A172 (cell line): ENCODE results near the gene ZNF784. TPM values are rescaled to one million over a fixed set of nuclear protein-coding genes. Genes with fewer than 3 reads are reported as not detected.

Source experiments
- DNase-seq: peaks from one replicate; pipeline ENCODE4 v3.0.0-alpha.2; 2015; ENCODE audit warnings: low spot score
- total RNA-seq: library from RNA; depleted of rRNA; stranded (reverse); fragments of >200 nt; shearing (Covaris generic); gene quantifications from 2 replicates; pipeline ENCODE4 v1.2.3, GENCODE V29; 2014

The ZNF784 gene
- total RNA-seq, 1 experiment from 2014 or later: 0.62 TPM

DNA sequence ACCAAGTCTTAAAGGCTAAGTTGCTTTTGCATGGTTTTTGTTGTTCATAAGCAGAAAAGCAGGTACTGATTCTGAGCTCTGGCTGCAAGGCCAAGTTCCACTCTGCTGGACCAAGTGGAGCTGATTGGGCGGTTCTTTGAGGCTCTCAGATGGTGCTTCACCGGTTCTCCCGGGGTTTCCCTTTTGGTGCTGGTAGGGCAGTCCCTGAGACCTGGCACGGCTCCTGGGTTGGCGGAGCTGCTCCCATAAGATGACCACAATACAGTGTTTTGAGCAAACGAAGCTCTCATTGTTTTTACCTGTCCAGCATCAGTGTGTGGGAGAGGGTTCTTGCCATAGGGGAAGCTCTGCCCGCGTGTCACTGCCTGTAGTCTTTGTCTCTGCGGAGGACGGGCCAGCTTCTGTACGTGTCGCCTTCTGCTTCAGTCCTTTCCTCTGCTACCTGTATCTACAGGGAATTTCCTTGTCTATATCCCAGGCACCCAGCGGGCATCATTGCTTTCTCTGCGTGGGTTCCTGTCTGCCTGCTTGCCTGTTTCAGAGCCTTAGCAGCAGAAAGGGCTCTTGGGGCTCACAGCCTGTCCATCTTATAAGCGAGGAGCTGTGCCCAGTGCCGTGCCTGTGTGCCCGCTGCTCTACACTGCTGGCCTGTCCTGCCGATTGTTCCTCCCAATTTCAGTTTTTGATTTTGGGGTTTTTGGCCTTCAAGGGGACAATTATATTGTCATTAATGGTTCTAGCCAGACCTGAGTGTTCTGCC is 32.8 kb upstream of the ZNF784 start:
- DNase-seq: no peak

- DNase-seq: no peak
Measured at GRCh38 chr19:55656552-55656951, 32.2 kb upstream of the ZNF784 start.

DNA sequence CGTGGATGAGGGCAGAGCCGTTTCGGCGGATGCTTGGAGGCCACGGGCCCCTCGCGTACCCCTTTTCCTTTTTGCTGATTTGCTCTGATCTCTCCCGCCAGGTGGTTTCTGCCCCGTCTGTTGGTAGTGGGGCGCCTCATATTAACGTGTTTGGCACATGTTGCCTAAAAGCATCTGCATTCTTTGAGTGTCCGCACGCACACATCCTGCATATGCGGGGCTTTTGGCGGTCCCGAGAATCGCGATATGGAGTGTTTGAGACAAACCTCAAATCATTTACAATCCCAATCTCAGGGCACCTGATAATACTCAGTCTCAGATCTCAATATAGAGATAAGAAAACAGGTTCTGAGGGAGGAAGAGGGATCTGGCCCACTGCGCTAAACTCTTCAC is 31.3 kb upstream of the ZNF784 start:
- DNase-seq: no peak

GRCh38 chr19:55654868-55655647 is 30.7 kb upstream of the ZNF784 start, which contains the start of gene U2AF2:
TSS of gene U2AF2 (plus strand) at chr19:55655035. CDS start at chr19:55655105, 70 bp downstream.
- DNase-seq: peak; percentile 74

- peak; percentile 100 for DNase-seq
Measured at GRCh38 chr19:55654323-55654867, 30.0 kb upstream of the ZNF784 start.

DNA sequence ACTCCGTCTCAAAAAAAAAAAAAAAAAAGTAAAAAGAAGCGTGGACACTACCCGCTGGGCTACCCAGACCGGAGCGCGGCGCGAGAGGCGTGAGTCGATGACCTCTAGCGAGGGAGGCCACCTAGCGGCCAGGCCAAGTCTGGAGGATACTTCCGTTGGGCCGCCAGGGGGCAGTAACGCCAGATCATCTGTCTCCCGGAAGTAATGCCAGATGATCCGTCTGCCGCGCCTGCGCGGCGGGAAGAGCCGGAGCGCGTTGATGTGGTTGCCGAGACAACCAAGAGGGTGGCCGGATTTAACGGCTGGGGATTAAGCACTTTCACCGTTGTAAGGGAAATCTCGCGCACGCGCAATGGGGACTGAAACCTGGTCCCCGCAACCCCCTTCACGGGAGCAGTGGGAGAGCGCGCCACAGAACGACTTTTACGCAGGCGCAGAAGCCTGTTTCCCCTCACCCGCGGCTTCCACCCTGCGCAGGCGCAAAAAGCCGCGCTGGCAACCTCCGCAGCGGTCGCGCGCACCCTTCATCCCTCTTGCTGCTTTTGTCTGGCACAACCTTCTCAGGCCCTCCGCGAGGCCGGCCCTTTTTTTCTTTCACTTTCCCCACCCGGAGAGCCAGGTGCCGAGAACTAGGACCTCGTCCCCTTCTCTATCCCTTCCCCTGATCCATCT is 29.4 kb upstream of the ZNF784 start:
- DNase-seq: peak; percentile 100

GRCh38 chr19:55652311-55653128 is 28.2 kb upstream of the ZNF784 start:
- no peak for DNase-seq

DNA sequence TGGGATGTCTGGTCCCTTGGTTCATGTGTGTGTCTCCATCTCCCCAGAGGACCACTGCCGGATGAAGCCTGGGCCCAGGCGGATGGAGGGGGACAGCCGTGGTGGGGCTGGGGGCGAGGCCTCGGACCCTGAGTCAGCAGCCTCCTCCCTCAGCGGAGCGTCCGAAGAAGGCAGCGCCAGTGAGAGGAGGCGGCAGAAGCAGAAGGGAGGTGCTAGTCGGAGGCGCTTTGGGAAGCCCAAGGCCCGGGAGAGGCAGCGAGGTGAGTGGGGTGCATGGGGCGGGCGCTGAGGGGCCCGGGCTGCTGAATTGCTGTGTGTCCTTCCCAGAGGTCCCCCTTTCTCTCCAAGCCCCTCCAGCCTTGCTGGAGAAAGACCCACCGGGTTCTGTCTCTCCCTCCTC is 26.9 kb upstream of the ZNF784 start:
- DNase-seq: no peak

DNA sequence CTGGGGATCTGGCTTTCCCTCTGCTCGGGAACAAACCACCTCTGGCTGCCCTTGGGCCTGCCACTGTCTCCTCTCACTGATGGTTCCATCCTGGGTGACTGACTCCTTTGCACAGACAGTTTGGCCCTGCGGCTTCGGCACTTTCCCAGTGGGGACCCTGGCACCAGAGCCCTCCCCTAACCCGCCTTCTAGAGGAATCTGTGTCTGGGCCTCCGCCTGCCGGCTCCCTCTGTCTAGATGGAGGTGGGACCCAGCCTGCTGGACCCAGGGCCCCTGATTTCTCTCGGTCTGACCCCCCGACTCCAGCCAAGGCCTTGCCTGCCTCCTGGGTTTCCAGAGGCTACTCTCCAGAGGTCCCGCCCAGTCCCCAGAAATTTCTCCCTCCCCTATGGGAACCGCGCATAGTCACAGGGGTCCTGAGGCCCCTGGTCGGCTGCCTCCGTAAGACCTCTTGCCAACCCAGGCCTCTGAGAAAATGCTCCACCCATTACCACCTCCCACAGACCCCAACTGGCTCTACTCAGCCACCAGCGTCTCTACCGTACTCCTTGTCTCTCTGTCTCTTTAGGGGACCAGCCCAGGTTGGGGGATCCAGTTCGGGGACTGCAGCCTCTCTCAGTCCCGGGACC is 26.4 kb upstream of the ZNF784 start:
- no peak for DNase-seq

DNA sequence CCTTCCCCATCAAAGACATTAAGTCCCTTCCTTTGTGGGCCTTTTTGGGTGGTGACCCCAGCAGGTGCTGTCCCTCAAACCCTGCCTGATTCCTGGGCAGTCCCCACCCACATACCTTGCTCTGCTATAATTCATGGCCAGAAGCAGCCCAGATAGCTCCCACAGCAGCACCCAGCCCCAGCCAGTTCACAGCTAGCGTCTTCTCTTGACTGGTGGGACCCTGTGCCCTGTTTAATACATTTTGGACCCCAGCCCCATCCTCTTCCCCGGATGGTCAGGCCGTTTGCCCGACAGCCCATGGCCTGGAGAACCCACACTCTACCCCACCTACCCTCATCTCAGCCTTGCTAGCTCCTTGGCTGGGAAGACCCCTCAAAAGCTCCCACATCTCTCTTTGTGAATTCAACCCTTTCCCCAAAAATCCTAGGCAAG is 25.8 kb upstream of the ZNF784 start:
- no peak for DNase-seq

- no peak for DNase-seq
Measured at GRCh38 chr19:55649268-55650125, 25.1 kb upstream of the ZNF784 start.

GRCh38 chr19:55648585-55649267 is 24.4 kb upstream of the ZNF784 start:
- no peak for DNase-seq

- DNase-seq: no peak
Measured at GRCh38 chr19:55647732-55648584, 23.6 kb upstream of the ZNF784 start, which contains the start of gene CCDC106. TSS of gene CCDC106 (plus strand) at chr19:55648212. CDS start at chr19:55649047, 835 bp downstream.

GRCh38 chr19:55646889-55647731 is 22.7 kb upstream of the ZNF784 start:
- no peak for DNase-seq

DNA sequence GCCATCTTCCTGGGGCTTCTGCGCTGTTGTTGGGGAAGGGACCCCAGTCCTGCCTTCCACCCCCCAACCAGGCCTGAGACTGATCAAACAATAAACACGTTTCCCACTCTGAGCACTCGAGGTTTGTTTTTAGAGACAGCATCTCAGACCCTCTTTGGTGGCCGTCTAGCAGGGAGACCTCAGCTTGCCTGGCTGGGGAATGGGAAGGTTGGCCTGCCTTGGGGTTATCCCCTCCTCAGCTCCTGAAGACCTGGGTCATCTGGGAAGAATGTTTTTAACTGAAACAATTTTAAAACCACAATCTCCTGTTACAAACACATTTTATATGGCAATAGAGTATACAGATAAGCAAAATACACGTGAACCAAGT is 21.1 kb upstream of the ZNF784 start:
- no peak for DNase-seq

DNA sequence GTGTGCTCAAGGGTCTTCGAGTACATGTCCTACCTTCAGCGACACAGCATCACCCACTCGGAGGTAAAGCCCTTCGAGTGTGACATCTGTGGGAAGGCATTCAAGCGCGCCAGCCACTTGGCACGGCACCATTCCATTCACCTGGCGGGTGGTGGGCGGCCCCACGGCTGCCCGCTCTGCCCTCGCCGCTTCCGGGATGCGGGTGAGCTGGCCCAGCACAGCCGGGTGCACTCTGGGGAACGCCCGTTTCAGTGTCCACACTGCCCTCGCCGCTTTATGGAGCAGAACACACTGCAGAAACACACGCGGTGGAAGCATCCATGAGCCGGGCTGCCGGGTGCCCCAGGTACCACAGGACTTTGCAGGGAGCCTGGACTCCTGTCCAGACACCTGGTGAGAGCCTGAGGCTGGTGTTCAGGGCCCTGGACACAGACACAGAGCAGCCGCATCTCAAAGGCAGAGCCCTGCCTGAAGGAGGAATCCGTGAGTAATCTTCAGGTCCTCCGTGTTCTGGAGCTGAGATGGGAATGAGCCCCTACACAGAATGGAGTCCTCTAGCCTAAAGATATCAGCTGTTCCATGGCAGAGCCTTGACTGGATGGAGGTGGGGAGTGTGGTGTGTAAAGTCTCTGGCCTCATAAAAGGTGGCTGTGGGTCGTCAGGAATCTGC is 20.6 kb upstream of the ZNF784 start:
- DNase-seq: no peak
